OCI-LY7 (cell line): ENCODE results near the gene LRBA. TPM values are rescaled to one million over a fixed set of nuclear protein-coding genes. Genes with fewer than 3 reads are reported as not detected.

Experiments
- BruUV-seq: library from RNA; stranded (reverse); fragments of 400-500 nt; replicated peaks from 2 replicates; lab custom pipeline; 2021; lab: Mats Ljungman, UMichigan
- CTCF ChIA-PET: fragments of 300-600 bp; sonication (Branson Sonifier 250); formaldehyde crosslinking; loops from one replicate; lab custom pipeline; 2022; ENCODE audit warnings: antibody characterized with exemption; ENCODE audit not compliant: unreplicated experiment; lab: Charles Lee
- POLR2A ChIA-PET: fragments of 300-600 bp; sonication (Branson Sonifier 250); formaldehyde crosslinking; loops from one replicate; lab custom pipeline; 2022; ENCODE audit warnings: antibody characterized with exemption; lab: Charles Lee
- DNase-seq: peaks from one replicate; pipeline ENCODE4 v3.0.0-alpha.2; 2015; ENCODE audit warnings: low spot score
- H2AFZ ChIP-seq: fragments of 200-600 bp; sonication (generic), shearing (Covaris generic); 2 replicates; pipeline ENCODE4 v1.6.1; 2014; ENCODE audit warnings: mild to moderate bottlenecking, antibody characterized with exemption, low read length, moderate library complexity
- H3K27ac ChIP-seq: fragments of 200-600 bp; sonication (generic); 2 replicates; pipeline ENCODE4 v1.5.1; 2014; ENCODE audit warnings: mixed run types, low read depth, mild to moderate bottlenecking, moderate library complexity, low read length, inconsistent platforms; ENCODE audit not compliant: poor library complexity, severe bottlenecking
- H3K36me3 ChIP-seq: fragments of 200-600 bp; sonication (generic); 2 replicates; pipeline ENCODE4 v1.6.1; 2014; ENCODE audit warnings: mild to moderate bottlenecking, antibody characterized with exemption, low read length, moderate library complexity, mixed read lengths; ENCODE audit not compliant: insufficient read depth
- H3K4me1 ChIP-seq: fragments of 200-600 bp; sonication (generic); 2 replicates; pipeline ENCODE4 v1.5.1; 2014; ENCODE audit warnings: mild to moderate bottlenecking, low read length; ENCODE audit not compliant: insufficient read depth, poor library complexity, severe bottlenecking
- H3K4me2 ChIP-seq: fragments of 200-600 bp; sonication (generic); 2 replicates; pipeline ENCODE4 v1.6.1; 2014; ENCODE audit warnings: mild to moderate bottlenecking, low read length
- H3K4me3 ChIP-seq: fragments of 200-600 bp; sonication (generic); 2 replicates; pipeline ENCODE4 v1.5.1; 2014; ENCODE audit warnings: mild to moderate bottlenecking, low read depth, low read length; ENCODE audit not compliant: poor library complexity, severe bottlenecking
- H3K79me2 ChIP-seq: fragments of 200-600 bp; sonication (generic); 2 replicates; pipeline ENCODE4 v1.6.1; 2016; ENCODE audit warnings: low read depth, mild to moderate bottlenecking, low read length, moderate library complexity, mixed read lengths; ENCODE audit not compliant: insufficient read depth
- H3K9me2 ChIP-seq: fragments of 200-600 bp; sonication (generic); 2 replicates; pipeline ENCODE4 v1.6.1; 2016; ENCODE audit warnings: mild to moderate bottlenecking, low read length, mixed read lengths; ENCODE audit not compliant: insufficient read depth
- H3K9me3 ChIP-seq: fragments of 200-600 bp; sonication (generic); 2 replicates; pipeline ENCODE4 v1.6.1; 2014; ENCODE audit warnings: mild to moderate bottlenecking, mixed run types, low read length, mixed read lengths
- H4K20me1 ChIP-seq: fragments of 200-600 bp; sonication (generic); 2 replicates; pipeline ENCODE4 v1.6.1; 2014; ENCODE audit warnings: mild to moderate bottlenecking, antibody characterized with exemption, low read length, moderate library complexity, mixed read lengths; ENCODE audit not compliant: insufficient read depth
- EZH2phosphoT487 ChIP-seq: fragments of 200-600 bp; sonication (generic); IDR thresholded peaks from 2 replicates; pipeline ENCODE4 v1.6.1; 2018; ENCODE audit warnings: low read depth, borderline replicate concordance, mild to moderate bottlenecking, mixed run types, antibody characterized with exemption, low read length, moderate library complexity, mixed read lengths
- intact Hi-C: fragments of 100-400 bp; cut with micrococcal nuclease; formaldehyde crosslinking; loops from one replicate; pipeline ENCODE4 v1.10.0; 2022; ENCODE audit not compliant: unreplicated experiment
- total RNA-seq, 2 experiments: library from RNA; depleted of rRNA in 1 of 2; stranded (reverse); fragments of >200 nt in 1 of 2; shearing (Covaris generic) in 1 of 2; gene quantifications; 2 replicates each; pipeline ENCODE4 v1.2.3, GENCODE V29; 2014 to 2022
- TF ChIP-seq, protein P1 (sequence below): fragments of 200-600 bp; sonication (generic); conservative IDR thresholded peaks from 2 replicates; pipeline ENCODE4 v1.5.1; 2014; ENCODE audit warnings: mild to moderate bottlenecking, antibody characterized with exemption, low read length, moderate library complexity, mixed read lengths

LRBA gene
- total RNA-seq, 2 experiments from 2014 or later: 60.4 to 66.7 TPM

DNA sequence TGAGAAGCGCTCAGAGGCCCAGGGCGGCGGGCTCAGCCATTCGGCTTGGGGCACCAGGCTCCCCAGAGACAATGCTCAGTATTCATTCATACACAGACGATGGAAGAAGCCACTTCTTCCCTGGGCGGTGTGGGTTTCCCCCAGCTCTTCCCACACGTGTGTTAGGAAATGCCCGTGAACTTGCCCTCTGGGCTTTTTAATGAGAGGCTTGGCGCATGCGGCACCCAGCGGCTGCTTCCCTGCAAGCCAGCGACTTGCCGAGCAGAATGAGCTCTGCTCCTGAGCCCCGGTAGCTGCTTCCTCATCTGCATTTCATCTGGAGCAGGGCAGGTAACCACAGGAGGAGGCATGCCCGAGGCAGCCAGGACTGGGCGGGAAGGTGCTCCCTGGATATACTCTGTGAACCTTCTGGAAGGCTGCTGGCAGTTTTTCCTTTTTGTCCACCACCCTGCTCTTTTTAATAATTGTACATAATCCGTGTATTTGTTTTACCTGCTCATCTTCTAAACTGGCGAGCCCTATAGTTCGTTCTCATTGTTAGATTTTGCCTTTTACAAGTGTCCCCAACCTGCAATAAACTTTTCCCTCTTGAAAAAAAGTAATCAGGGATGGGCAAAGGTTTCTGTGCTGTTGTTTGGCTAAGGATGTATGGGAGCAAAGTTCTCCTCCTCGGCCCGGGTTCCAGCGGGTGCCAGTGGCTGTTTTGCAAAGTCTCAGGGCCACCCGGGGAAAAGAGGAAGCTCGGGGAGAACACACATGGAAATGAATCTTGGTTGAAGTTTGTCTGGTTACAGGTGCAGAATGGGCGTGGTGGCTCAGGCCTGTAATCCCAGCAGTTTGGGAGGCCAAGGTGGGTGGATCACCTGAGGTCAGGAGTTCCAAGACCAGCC, 758.0 kb downstream of the LRBA start:
- DNase-seq: no peak
- intact Hi-C loops: no loop called here
- CTCF ChIA-PET: no interaction called here
- H3K36me3 ChIP-seq: no peaks in the 10 kb centered on the region
- no peaks in the 10 kb centered on the region for H4K20me1 ChIP-seq
- no TSS peak for BruUV-seq
- H3K4me1 ChIP-seq: no peaks in the 10 kb centered on the region
- no peaks in the 10 kb centered on the region for H3K9me2 ChIP-seq
- TF ChIP-seq, protein P1, sequence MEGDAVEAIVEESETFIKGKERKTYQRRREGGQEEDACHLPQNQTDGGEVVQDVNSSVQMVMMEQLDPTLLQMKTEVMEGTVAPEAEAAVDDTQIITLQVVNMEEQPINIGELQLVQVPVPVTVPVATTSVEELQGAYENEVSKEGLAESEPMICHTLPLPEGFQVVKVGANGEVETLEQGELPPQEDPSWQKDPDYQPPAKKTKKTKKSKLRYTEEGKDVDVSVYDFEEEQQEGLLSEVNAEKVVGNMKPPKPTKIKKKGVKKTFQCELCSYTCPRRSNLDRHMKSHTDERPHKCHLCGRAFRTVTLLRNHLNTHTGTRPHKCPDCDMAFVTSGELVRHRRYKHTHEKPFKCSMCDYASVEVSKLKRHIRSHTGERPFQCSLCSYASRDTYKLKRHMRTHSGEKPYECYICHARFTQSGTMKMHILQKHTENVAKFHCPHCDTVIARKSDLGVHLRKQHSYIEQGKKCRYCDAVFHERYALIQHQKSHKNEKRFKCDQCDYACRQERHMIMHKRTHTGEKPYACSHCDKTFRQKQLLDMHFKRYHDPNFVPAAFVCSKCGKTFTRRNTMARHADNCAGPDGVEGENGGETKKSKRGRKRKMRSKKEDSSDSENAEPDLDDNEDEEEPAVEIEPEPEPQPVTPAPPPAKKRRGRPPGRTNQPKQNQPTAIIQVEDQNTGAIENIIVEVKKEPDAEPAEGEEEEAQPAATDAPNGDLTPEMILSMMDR: no peak
- no peak for TF ChIP-seq EZH2phosphoT487
- no peaks in the 10 kb centered on the region for H3K9me3 ChIP-seq
- no peaks in the 10 kb centered on the region for H3K79me2 ChIP-seq
- H3K4me2 ChIP-seq: no peak overlapping the region
- POLR2A ChIA-PET: no interaction called here
- H3K27ac ChIP-seq: no peak overlapping the region
- H3K4me3 ChIP-seq: no peak overlapping the region
- H2AFZ ChIP-seq: no peak overlapping the region

GRCh38 chr4:150256225-150256620, 758.9 kb downstream of the LRBA start:
- TF ChIP-seq, protein P1: no peak
- no peak for TF ChIP-seq EZH2phosphoT487
- no peak overlapping the region for H3K4me3 ChIP-seq
- no peaks in the 10 kb centered on the region for H3K9me2 ChIP-seq
- no peak overlapping the region for H2AFZ ChIP-seq
- H3K4me2 ChIP-seq: no peak overlapping the region
- H3K36me3 ChIP-seq: no peaks in the 10 kb centered on the region
- no peaks in the 10 kb centered on the region for H3K4me1 ChIP-seq
- CTCF ChIA-PET: no interaction called here
- H4K20me1 ChIP-seq: no peaks in the 10 kb centered on the region
- BruUV-seq: no TSS peak
- H3K9me3 ChIP-seq: no peaks in the 10 kb centered on the region
- H3K79me2 ChIP-seq: no peaks in the 10 kb centered on the region
- H3K27ac ChIP-seq: no peak overlapping the region
- POLR2A ChIA-PET: no interaction called here
- intact Hi-C loops: no loop called here
- no peak for DNase-seq

DNA sequence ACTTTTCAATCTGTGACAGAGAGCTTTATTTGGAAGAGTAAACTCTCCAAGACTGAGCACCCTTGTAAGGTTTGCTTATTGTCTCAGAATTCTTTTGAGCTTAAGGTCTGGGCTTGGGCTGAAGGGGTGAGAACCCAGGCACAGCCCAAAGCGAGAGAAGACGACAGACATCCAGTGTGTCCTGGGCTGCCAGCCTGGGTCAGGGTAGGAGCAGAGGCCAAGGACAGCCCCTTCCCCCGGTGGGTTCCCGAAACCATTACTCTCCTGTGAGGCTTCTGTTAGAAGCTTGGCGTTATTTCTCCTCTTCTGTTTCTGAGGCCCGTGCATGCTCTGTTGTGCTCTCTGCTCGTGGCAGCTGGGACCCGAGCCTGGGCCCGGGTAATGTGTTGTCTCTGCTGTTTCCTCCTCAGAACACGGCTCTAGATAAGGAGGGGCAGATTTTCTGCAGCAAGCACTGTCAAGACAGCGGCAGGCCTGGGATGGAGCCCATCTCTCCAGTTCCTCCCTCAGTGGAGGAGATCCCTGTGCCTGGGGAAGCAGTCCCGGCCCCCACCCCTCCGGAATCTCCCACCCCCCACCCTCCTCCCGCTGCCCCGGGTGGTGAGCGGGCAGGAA, 759.4 kb downstream of the LRBA start:
- no peaks in the 10 kb centered on the region for H3K4me1 ChIP-seq
- no peak overlapping the region for H2AFZ ChIP-seq
- BruUV-seq: no TSS peak
- TF ChIP-seq EZH2phosphoT487: no peak
- TF ChIP-seq, protein P1: no peak
- POLR2A ChIA-PET: interaction anchor here (0.6 kb wide), 1 partner anchor 500 kb away, joined by 3 read pairs; no protein-coding TSS in a partner anchor
- intact Hi-C loops: no loop called here
- no peaks in the 10 kb centered on the region for H3K9me2 ChIP-seq
- no peaks in the 10 kb centered on the region for H3K79me2 ChIP-seq
- H3K9me3 ChIP-seq: no peaks in the 10 kb centered on the region
- no peak overlapping the region for H3K27ac ChIP-seq
- no peak overlapping the region for H3K4me3 ChIP-seq
- DNase-seq: no peak
- no peaks in the 10 kb centered on the region for H4K20me1 ChIP-seq
- CTCF ChIA-PET: no interaction called here
- H3K4me2 ChIP-seq: no peak overlapping the region
- H3K36me3 ChIP-seq: no peaks in the 10 kb centered on the region
